Renal pelvis (tissue), 4 donors: ENCODE results near the gene SSR1. TPM values are rescaled to one million over a fixed set of nuclear protein-coding genes. Genes with fewer than 3 reads are reported as not detected.

ENCODE experiments used
- DNase-seq: peaks from one replicate; pipeline ENCODE4 v3.0.0-alpha.2; 2013
- polyA plus RNA-seq, 3 donors: library from polyadenylated mRNA; unstranded; fragments of 120-200 nt; gene quantifications; one replicate each; pipeline ENCODE4 v1.2.1, GENCODE V29; 2013; ENCODE audit not compliant: insufficient read length in 3 of 3

SSR1 gene
- polyA plus RNA-seq, 3 donors, result 109 to 135 (median 123) TPM

DNA sequence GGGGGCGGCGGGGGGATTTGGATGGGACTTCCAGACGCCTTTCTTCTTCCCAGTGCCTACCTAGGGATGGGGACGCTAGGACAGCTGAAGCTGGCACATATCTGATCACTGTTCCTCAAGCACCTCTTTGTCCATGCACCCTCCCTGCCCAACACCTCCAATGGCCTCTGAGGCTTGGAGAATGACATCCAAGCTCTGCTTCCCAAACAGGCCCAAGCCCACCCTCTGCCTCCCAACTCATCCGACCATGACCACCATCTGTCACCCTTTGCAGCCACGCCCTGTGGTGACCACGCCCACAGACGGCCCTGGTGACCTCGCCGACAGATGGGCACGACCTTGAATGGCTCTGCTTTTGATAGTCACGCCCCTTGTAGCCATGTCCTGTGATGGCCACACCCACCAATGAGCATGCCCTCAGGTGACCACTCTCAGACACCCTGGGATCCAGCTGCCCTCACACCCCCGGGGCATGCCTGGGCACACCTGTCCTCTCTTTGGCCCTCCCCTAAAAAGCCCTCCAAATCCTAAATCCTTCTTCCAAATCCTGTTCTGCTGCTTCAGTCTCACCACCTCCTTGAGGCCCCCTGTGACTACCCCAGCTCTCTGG is 51.0 kb downstream of the SSR1 start:
- DNase-seq, result no peak

DNA sequence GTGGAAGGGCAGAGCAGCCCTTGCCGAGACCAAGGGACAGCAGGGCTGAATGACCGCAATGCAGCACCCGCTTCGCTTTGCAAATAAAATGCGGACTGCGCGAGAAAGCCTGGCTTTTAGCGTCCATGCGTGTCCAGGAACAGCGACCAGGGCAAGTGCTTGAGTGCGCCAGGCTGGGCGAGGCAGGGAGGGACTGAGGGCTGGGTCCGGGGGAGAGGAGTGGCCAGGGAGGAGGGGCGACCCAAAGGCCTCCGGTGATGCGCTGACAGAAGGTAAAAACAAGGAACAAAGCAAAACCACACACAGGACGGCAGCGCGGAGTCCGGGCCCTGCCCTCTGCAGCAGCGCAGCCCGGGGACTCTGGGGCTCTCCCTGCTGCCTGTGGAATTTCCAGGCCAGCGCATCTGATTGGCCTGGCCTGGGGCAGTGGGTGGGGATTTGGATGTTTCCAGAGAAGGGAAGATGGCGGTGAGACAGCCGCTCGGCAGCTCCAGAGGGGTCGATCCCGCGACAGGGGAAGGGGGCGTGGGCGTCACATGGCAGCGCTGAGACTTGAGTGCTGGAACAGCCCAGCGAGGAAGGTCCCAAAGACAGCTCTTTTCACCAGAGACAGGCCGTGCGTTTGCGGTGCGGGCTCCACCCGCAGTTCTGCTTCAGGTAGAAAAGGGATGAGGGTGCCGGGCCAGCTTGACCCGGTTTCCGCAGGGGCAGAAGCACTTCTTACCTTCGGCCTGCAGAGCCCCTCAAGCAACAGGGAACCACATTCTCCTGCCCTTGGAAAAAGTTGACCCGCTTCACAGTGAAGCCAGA is 51.8 kb downstream of the SSR1 start:
- DNase-seq, result peak; percentile 92

DNA sequence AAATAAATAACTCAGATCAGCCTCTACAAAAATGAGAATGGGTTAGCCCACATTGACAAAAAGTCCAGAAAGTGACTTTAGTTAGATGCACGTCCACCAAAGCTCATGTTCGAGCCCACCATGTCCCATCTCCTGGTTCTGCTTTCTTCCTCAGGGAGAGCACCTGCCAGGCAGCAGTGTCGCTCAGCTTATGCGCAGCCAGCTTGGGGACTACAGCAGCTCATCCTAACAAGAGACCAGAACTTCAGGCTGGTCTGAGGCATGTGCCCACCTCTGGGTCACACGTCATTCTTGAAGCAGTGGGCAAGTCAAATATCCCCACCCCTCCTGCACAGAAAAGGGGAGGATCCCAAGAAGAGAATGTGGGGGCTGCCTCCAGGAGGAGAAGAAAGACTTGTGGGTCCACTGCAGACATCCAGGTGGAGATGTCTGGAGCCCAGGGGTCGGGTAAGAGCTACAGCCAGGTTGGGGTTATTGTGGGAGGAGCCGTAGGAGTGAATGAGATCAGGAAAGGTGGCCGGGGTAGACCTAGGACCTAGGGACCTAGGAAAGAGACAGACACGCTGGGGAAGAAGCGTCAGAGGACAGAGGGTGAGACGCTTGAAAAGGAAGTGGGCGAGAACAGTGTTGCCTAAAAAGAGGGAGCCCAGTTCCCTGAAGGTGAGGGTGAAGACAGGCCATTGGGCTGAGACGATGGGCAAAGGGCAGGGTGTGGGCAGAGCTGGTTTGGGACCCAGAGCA is 52.5 kb downstream of the SSR1 start:
- DNase-seq, result no peak

DNA sequence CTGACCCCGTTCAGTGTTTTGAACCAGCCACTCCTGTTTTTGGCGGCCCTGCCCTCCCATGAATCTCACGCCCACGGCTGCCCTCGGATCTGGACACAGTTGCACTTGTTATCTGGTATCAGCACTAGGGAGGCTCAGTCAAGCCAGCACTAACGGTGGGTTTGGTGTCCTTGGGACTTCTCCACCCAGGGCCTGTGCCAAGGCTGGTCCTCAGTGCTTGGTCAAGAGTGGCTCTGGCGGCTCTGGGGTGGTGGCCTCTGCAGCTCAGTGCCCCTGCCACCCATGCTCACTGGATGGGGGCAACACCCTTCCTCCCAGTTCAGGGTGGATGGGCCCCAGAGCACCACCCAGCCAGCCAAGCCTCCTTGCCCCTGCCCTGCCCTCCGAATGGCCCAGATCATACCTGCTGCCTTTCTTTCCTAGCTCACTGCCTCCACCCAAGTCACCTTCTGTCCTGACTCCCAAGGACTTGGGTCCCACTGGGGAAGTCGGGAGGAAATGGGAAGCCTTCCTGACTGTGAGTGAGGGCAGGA is 54.7 kb downstream of the SSR1 start:
- DNase-seq, result no peak

DNA sequence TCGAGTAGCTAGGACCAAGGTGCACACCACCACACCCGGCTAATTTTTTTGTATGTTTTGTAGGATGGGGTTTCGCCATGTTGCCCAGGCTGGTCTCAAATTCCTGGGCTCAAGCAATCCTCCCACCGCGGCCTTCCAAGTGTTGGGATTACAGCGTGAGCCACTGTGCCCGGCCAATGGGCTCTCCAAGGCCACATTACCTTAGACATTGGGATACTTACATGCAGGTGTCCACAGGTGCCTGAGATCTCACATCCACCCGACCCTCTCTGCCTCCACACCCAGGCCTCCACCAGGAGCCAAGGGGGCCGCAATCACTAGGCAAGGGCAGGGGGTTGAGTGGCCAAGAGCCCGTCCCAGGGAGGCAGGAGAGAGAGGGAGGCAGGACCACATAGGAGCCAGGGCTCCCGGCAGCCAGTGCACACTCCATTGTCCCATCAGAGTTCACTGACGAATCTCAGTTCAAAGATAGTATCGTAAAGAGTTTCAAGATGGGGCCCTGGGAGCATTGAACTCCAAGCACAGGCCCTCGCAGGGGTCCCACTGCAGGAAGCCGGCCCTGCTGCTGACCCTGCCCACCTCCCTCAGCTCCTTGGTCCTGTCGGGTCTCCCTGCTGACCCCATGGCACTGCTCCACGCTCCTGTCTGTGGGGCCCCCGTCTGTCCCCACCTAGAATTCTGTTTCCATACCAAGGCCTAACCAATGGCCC is 55.3 kb downstream of the SSR1 start:
- DNase-seq, result no peak

DNA sequence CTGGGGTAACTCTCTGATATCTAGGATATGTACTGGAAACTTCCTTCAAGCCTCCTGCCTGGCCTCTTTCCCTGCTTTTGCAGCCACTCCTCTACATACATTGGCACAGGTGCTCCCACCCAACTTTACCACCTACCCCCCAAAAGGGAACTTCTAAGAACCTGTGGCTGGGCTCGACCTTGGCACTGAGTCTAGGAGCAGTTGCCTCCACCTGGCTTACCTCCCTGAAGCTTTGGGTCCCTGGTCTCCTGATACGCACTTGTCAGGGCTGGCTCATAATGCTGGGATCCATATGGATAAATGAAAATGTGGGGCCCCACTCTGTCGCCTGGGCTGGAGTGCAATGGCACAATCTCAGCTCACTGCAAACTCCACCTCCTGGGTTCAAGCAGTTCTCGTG is 56.2 kb downstream of the SSR1 start:
- DNase-seq, result no peak

DNA sequence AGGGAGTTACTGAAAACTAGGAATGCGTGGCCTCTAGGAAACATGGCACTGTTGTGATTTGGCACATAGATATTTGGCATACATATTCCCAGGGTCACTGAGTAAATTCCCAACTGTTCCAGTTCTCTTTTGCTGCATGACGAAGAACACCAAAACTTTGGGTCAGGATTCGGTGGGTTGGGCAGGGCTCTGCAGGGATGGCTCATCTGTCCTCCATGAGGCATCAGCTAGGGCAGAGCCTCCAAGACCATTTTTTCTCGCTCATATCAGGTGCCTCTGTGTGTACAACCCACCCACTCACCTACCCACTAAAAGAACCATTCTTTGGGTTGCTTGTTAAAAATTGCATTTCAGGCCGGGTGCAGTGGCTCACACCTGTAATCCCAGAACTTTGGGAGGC is 57.1 kb downstream of the SSR1 start:
- DNase-seq, result no peak

DNA sequence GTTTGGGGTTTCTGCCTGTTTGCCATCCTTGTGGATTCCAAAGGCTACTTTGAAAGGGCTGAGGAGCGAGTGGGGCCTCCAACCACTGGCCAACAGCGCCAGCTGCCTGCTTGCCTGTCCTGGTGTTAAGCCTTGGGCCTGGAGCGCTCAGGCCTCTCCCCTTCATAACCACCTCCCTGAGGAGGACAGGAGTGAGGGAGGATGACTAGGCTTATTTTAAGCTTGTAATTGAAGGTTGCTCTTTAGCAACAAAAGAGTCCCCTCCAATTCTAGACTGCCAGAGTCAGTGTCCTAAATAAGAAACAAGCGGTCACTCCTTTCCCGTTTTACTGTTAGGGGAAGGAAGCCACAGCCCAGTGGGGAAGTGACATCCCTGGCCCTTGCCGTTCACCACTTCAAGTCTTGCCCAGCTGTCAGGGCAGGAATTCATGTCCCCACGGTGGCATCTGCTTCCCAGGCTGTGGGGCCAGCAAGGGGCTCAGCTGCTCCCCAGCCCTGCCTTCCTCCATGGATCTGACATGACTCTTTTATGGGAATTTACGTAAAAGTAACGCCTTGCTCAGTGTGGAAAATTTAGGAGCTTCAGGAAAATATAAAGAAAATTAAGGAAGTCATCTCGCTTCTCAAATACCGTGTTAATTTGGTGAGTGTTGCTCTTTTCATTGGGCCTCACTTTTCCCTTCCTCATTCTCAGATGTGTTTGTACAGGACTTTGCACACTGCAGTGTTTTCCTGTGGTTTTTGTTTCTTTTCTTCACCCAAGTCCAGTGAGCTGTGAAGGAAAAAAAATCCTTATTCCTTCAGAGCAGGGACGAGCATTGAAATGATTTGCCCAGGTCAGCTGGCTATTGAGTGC is 57.8 kb downstream of the SSR1 start:
- no peak for DNase-seq

DNA sequence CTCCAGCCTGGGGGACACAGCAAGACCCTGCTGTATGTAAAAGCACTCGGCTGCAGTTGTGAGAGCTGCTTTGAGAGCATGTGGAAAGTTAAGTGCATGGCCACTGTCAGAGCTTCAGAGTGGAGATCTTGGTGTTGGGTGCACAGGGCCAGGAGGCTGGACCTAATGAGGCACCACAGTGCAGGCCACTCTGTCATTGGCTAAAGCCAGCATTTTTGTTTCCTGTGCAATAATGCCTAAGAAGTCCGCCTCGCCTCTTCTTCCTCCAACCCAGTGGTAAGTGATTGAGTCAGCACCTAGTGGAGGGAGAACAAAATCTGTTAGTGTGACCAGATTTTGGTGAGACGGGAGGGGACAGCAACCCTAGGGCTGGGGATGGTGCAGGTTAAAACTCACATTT is 60.6 kb downstream of the SSR1 start:
- DNase-seq, result no peak

DNA sequence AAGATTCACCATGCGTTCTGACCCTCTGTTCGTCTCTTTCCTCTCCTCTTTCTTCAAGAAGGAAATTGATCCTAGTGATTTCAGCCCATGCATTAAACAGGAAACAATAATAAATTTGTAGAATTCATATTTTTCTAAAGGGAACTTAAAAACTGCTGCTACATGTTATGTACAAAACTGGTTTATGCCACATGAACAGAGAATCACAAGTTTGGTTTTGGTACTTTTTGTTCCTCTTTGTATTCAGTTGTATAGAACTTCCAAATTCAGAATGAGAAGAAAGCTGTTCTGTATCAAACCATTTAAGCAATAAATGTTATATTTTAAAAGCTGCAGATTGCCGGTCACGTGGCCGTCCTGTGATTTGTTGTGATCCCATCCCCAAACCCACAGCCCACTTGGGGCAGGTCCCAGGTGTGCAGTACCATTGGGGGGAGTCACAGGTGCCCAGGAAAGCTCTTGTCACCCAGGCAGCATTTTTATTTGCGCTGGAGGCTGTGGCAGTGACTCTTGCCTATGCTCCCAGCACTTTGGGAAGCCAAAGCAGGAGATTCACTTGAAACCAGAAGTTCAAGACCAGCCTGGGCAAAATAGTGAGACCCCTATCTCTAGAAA is 61.2 kb downstream of the SSR1 start:
- no peak for DNase-seq

DNA sequence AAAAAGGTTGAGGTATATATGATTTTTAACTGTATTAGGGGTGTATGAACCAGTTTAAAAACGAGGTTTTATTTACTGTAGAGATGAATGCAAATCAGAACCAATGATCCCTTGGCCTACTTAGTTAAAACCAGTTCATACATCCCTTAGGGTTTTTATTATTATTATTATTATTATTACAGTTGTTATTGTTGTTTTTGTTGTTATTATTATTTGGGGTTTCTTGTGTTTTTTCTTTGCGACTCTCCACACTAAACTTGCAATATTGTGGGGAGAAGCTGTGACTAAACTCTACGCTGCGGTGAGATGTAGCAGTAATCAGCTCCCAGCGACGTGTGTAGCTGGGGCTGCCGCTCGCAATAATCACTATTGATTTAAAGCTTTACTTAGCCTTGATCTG is 62.2 kb downstream of the SSR1 start:
- no peak for DNase-seq

DNA sequence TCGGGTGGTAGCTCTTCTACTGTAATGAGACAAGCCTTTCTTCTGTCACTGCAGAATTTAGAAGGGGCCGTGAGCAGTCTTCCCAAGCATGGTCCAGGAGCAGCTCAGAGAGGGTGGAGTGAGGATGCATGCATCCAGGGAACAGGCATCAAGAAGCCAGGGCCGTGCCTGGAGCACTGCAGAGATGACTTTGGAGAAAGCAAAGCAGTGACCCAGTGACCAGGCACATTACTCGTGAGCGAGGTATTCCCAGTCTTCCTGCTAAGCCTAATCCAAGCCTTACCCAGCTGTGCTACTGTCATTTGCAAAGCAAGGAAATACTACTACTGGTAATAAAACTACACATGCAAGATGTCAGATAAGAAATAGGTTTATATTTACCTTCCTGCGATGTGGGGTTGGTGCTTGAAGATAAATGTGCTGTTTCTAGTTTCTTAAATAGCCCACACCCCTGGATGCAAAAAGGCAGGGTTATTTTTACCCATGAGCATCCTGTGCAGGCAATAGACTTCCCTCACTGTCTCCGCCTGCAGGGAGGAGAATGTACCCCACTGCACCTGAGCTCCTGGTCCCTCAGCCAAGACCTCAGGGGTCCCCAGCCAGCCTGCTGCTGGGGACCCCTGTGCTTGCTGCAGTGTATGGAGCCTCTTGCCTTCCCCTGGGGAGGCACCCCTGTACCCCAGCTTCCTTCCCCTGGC is 62.9 kb downstream of the SSR1 start:
- DNase-seq, result no peak

DNA sequence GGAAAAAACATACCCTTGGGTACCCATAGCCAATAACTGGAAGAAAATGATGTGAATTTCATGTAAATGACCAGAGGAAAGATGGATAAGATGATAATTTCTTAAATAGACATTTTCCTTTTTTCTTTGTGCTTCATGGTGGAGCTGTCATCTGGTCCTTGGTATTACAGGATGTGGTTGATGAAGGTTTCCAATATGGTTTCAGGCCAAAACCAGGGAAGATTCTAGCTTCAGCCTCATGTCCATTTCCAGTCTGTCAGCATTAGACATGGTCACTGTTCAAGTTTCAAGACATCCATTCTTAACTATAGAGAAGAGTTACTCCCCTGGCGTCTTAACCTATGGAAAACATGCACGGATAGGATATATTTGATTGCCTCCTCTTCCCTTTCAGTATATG is 63.6 kb downstream of the SSR1 start:
- no peak for DNase-seq

DNA sequence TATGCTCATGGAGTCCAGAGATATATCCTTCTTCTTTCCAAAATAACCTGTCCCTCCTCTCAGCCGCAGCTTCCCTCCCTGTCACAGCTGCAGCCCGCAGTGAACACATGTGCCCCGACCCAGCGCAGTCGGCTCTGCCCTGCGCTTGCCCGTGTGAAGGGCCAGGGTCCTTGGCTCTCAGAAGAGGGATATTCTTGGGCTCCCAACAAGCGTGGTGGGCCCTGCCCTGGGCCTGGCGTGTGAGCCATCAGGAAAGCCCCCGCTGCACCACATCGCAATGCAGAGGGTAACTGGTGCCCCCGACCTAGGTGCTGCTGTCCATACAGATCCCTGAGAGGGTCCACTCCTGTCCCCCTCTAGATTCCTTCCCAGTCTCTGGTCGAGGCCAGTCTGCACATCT is 65.2 kb downstream of the SSR1 start:
- DNase-seq, result no peak

DNA sequence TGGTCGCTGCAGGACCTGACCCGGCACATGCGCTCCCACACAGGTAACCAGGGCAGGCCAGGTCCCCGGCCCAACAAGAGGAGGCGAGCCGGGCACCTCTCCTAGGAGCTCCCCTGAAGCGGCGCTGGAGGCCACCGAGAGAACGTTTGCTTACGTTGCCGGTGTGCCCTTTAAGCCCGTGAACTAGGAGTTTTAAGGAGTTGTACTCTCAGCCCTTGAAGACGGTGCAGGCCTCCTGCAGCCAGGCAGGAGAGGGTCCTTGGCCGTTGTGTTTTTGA is 65.9 kb downstream of the SSR1 start:
- DNase-seq, result no peak

DNA sequence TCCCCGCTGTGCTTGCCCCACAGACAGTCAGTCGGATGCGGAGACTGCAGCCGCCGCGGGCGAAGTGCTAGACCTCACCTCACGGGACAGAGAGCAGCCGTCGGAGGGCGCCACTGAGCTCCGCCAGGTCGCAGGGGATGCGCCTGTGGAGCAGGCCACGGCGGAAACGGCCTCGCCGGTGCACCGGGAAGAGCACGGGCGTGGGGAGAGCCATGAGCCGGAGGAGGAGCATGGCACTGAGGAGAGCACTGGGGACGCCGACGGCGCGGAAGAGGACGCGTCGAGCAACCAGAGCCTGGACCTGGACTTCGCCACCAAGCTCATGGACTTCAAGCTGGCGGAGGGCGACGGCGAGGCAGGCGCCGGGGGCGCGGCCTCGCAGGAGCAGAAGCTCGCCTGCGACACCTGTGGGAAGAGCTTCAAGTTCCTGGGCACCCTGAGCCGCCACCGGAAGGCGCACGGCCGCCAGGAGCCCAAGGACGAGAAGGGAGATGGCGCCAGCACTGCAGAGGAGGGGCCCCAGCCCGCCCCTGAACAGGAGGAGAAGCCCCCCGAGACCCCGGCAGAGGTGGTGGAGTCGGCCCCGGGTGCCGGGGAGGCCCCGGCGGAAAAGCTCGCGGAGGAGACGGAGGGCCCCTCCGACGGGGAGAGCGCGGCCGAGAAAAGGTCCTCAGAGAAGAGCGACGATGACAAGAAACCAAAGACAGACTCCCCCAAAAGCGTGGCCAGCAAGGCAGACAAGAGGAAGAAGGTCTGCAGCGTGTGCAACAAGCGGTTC is 66.4 kb downstream of the SSR1 start:
- DNase-seq, result no peak

DNA sequence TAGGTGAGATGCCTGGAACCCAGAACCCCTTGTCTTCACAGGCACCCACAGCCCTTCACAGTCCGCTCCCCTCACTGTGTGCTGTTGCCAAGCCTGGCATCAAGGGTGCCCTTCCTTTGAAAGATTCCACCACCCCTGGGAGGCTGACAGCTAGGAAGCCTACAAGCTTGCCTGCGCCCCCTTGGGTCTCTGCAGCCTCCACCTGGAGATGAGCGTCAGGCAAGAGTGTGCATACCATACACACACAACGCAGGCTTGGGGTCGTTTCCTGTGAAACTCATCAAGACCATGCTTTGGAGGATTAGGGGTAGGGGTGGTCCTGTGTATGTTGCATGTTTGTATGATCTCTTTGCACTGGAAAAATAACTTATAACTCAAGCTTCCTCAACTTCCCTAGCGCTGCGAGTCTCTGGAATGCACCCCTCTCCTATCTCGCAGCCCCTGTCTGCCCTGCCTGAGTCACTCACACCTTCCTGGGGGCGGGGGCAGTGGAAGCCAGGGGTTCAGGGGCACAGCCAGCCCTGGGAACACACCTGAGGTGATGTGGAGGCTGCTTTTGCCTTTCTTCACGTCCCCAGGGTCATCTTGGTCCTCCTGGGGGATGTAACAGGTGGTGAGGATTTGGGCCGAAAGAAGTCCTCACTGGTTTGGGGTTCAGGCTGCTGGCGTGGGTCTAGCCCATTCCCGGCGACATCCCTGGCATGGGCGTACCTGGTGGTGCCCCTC is 67.2 kb downstream of the SSR1 start:
- DNase-seq, result no peak

DNA sequence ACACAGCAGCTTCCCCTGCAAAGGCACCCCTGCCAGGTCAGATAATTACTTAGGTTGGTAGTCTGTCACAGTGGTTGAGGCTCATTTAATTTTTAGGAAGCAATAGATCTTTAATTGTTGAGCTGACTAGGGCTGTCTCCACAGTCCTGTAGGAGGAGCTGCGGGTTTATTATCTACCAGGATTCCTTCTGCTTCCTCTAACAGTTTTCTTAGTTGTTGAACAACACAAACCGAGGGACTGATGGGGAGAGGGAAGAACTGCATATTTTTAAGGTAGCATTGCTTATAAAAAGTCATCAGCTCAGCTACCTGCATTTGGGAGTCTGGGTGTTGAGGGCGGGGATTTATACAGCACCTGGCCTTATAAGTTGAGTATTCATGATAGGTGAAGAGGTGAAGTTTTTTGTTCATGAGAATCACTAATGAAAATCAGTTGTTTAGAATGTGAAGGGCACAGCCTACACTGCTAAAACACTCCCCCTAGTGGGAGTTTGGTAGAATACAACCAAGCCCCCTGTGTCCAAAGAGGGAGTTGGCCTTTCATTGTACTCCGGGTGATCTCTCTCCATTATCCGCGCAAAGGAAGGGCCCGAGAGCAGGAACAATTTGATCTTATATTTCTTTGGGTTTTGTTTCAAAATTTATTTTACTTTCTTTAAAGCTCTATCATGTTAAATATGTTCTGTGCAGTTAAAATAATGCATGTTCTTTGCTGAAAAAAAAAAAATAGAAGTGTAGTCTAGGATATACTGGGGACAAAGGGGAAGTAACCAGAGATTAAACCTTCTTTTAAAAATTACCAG is 69.6 kb downstream of the SSR1 start:
- DNase-seq, result peak; percentile 69
